CD4-positive, alpha-beta T cell treated with Interleukin-15 for 1 hour (primary cell): ENCODE measurements around the gene ZNF782.
"Not testable (repeated sequence)": the region's sequence is repeated elsewhere in the genome, so short reads cannot be mapped to it uniquely, and the experiment has no call there.

Experiments used
- DNase-seq: peaks from one replicate; pipeline ENCODE4 v3.0.0-alpha.2; 2020

Gene ZNF782

DNA sequence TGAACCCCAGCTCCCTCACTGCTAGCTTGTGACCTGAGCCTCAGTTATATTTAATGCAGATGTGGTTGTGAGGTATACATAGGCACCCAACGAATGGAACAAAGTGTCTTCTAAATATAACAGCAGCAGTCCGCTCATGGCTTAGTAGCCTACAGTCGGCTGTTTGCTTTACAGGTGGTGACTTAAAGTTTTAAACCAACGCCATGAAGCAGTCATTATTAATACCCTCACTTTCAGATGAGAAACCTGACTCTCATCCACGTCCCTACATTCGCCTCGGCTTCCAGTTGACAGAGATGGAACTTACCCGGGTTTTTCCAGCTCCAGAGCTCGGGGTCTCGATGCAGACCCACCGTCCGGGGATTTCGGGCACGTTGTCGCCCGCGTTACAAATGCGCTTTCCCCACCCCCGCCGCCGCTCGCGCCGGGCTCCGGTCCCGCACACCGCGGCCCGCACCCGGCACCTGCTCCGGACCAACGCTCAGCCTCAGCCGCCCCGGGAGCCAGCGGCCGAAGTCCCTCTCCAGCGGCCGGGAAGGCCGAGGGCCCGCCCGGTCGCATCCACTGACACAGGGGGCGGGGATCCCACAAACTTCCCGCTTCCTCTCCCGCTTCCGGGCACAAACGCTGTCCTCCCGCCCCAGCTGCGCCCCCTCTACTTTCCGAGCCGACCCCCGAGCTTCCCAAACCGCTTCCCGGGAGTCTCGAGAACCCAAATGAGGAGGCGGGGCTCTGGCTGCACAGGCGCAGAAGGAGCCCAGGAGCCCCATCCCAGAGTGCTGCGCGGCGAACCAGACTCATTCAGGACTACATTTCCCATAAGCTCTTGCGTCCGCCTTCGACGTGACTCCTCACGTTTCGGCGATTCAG, at the start of gene ZNF782:
ZNF782 (minus strand) TSS at position 734 of the 870 bp plus-strand sequence. CDS start 2,553 bp downstream, outside the sequence.
- peak; percentile 87 for DNase-seq

DNA sequence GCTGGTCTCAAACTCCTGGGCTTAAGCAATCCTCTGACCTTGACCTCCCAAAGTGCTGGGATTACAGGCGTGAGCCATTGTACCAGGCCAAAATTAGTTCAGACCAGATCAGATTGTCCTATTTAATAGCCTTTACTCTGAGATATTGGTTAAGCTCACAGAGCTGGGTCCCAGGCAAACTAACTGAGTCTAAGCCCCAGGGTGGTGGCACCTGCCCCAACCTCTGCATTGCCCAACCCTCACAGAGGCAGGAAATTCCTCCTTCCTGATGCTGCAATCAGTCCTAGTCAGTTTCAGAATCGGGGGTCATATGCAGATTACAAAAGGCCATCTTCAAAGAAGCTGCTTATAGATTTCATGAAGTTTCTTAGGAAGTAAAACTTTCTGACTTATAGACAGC, 45.7 kb upstream of the ZNF782 start:
- DNase-seq: not testable (repeated sequence)

DNA sequence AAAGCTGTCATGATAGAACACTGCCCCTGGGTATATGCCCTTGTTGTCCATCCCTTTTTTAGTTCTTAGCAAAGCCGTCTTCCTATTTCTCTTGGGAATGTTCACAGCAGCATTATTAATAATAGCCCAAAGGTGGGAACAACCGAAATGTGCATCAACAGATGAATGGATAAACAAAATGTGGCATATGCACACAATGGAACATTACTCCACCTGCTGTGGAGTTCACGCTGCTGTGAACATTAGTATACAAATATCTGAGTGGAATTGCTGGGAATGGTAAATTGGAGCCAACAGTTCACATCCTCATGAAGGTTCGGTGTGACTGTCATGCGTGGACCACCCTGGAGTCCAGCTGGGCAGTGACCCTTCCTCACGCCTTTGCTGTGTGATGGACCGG, 37.8 kb upstream of the ZNF782 start:
- DNase-seq: no peak

GRCh38 chr9:96888591-96888990, 34.3 kb upstream of the ZNF782 start:
- no peak for DNase-seq

DNA sequence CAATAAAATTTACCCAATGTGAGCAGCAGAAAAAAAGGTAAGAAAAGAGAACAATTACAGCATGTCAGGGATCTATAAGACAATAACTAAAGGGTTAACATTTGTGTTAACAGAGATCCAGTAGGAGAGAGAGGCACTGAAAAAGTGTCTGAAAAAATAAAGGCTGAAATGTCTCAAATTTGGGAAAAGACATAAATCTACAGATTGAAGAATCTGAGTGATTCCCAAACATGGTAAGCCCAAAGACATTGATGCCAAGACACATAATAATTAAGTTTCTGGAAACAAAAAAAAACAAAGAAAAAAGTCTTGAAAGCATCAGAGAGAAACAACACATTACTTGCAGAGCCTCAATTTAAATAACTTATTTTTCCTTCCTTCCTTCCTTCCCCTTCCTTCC, 31.1 kb upstream of the ZNF782 start:
- DNase-seq: no peak

GRCh38 chr9:96884443-96884842, 30.1 kb upstream of the ZNF782 start:
- DNase-seq: no peak

- no peak for DNase-seq
Observed at GRCh38 chr9:96883922-96884321, 29.6 kb upstream of the ZNF782 start.

DNA sequence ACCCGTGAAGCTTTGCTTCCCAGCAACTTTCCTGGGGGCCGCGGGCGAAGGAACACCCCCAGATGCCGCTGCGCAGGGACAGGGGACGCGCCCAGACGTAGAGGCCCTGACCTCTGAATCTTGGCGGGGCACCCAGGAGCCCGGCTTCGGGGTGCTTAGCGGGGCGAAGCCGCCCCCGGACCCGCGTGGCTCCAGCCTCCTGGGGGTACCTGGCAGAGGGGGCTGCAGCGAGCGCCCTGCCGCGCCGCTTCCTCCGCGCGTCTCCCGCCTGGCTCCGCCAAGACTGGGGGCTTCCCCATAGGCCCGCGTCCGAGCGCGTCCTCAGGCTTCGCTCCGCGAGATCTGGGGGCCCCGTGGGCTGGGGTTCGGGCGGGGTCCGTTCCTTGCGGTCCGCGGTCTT, 23.0 kb upstream of the ZNF782 start:
- no peak for DNase-seq

DNA sequence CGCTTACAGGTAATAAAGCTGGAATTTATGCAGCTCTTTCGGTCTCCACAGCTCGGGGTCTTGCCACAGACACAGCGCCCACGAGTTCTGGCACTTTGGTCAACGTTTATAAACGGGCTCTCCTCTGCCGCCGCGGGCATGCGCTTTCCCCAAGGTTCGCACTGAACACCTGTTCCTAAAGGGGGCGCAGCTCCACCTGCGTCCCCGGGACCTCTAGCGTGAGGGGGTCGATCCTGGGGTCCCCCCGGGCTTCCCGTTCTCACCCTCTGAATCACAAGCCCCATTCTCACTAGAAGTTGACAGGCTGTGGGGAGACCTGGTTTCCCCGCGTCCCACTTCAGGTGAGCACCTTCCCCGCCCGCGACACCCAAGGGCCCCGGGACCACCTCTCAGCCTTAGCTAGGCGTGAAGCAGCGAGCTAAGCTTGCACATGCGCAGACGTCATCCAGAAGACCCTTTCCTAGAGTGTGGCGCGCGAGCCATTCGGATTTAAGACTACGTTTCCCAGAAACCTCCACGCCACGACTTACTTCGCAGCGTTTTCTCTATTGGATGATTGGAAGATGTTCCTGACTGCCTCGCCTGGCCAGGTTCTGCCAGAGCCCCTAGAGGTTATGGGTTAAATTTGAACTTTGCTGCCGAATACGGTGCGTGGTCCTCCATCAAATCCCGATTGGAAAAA, 21.3 kb upstream of the ZNF782 start:
- DNase-seq: peak; percentile 49

- peak; percentile 41 for DNase-seq
Observed at GRCh38 chr9:96874947-96875460, 20.7 kb upstream of the ZNF782 start.

DNA sequence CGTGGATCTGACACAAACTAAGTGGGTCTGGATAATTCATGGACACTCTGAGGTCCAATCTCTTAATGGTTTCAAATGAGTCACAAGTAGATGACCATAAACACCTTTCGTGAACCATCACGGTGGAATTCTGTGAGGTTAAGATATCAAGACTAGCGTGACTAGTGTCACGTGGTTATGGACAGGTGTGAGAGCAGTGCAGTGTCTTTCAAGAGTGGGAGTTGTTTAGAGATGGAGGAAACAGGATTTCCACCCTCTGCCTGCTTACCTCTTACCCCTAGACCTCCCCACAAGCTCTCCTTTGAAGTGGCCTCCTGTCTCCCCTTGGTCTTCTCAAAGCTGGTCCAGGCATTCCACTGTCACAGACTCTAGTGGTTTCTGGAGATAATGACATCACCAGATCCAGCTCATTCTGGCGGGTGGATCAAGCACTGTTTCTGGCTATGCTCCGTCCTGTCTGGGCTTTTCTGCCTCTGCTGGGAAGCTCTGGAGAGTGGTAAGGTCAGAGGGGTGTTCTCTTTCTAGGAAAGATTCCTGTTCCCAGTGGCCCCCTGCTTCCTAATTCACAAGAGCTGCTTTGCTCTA, 20.0 kb upstream of the ZNF782 start:
- no peak for DNase-seq

DNA sequence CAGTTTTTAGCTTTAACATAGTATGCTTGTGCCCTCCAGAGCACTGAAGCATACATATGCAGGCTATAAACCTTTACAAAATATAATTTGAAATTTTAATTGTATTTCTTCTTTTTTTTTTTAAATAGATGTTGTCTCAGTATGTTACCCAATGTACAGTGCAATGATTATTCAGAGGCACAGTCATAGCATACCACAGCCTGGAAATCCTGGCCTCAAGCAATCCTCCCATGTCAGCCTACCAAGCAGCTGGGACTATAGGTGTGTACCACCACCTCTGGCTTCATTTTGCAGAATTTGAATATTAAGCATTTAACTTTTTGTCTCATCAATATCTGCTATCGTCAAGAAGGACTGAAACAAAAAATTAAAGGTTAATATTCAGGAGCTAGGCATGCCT, 16.9 kb upstream of the ZNF782 start:
- no peak for DNase-seq

- no peak for DNase-seq
Observed at GRCh38 chr9:96868709-96869108, 14.4 kb upstream of the ZNF782 start.

- no peak for DNase-seq
Observed at GRCh38 chr9:96867079-96867804, 12.9 kb upstream of the ZNF782 start.

- not testable (repeated sequence) for DNase-seq
Observed at GRCh38 chr9:96865240-96865639, 10.9 kb upstream of the ZNF782 start.

DNA sequence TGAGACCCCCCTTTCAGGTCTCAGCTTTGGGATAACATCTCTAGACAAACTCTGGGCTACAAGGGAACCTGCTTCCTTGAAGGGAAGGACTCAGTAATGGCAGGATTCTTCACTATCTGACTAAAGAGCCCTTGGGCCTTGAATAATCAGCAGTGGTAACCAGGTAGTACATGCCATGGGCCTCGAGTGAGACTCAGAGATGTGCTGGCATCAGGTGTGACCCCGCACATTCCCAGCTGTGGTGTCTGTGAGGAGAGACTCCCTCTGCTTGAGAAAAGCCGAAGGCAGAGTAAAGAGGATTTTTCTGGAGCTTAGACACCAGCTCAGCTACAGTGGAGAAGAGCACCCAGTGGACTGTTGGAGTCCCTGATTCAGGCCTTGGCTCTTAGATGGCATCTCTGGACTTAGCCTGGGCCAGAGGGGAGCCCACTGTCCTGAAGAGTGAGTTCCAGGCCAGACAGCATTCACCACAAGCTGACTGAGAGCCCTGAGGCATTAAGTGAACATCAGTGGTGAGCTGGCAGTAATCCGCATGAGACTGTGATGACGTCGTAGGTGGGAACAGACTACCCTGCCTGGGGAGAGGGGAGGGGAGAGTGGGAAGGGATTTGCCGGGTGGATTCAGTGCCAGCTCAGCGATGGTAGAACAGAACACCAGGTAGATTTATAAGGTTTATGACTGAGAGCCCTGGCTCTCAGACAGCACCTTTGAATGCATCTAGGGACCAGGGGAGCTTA, 5.3 kb upstream of the ZNF782 start:
- DNase-seq: no peak

- DNase-seq: no peak
Observed at GRCh38 chr9:96858670-96859069, 4.4 kb upstream of the ZNF782 start.

DNA sequence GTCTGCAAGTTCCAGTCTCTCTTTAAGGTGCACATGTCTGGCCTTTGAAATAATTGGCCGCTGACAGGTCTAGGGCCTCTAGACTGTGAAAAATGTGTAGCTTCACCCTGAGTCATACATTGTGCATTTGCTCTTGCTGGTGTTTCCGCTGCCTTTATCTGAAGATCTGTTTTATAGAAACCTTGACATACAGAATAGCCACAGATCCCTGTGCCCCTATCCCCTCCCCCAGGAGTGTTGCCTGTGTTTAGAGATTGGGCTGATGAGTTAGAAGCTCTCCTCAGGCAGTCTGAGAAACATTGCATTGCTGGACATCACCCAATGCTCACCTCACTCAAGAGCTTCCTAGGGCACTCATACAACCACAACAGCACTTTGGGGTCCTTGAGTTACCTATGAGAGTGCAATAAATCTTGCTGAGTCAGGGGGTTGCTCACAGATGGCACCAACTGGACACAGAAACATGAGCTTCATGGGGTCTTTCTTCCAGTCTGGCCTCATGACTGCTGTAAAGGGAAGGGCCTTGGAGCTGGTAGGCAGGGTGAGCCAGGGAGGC, 3.8 kb upstream of the ZNF782 start:
- no peak for DNase-seq

- peak; percentile 67 for DNase-seq
Observed at GRCh38 chr9:96856363-96857286, 2.3 kb upstream of the ZNF782 start.

DNA sequence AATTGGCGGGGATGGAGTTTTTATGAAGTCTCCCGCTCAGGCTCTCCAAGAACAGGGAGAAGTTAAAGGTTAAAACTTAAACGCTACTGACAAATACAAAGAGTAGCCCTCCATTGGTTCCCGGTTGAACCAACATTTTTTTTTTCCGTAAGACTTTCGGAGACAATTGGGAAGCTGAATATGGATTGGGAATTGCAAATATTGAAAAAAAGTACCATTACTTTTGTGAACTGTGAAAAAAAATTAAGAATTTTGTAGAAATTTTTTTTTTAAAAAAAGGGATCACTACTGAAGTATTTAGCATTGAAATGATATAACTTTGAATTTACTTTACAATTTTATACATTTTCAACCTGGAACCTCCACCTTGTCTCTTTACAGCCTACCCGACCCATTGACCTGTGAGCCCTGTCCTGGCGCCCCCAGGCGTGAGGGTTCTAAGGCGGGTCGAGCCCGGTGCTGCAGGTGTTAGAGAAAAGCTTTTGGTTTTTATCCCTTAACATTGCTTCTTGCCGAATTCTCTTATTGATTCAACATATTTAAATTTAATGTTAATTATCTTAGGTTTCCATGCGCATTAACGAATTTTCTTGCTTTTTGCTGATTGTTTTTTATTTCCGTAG, 448 bp upstream of the ZNF782 start:
- DNase-seq: no peak
